K562 (cell line): ENCODE results near the gene LEMD3. TPM values are rescaled to one million over a fixed set of nuclear protein-coding genes. Genes with fewer than 3 reads are reported as not detected.

Experiments used
- CHD1 ChIP-seq: fragments of 200-600 bp; sonication (generic); IDR thresholded peaks from one replicate; pipeline ENCODE4 v1.6.1; 2012; ENCODE audit warnings: mild to moderate bottlenecking, moderate library complexity, low read length, inconsistent platforms
- CREBBP ChIP-seq: IDR thresholded peaks from one replicate; pipeline ENCODE4 v1.6.1; 2012; ENCODE audit warnings: low read depth, mild to moderate bottlenecking, control low read depth, inconsistent platforms, low read length
- GTF2E2 ChIP-seq: fragments of 200-800 bp; sonication (Bioruptor generic); IDR thresholded peaks from 2 replicates; pipeline ENCODE4 v1.6.1; 2016; ENCODE audit warnings: missing genetic modification characterization, missing compliant biosample characterization
- MEIS2 ChIP-seq: fragments of 450-650 bp; IDR thresholded peaks from 2 replicates; pipeline ENCODE4 v1.6.1; 2014; ENCODE audit warnings: mild to moderate bottlenecking; ENCODE audit not compliant: partially characterized antibody
- MGA ChIP-seq: fragments of 450-650 bp; IDR thresholded peaks from 2 replicates; pipeline ENCODE4 v1.6.1; 2016; ENCODE audit warnings: mild to moderate bottlenecking, moderate library complexity
- NCOA4 ChIP-seq: fragments of 450-650 bp; IDR thresholded peaks from 2 replicates; pipeline ENCODE4 v1.6.1; 2018; ENCODE audit warnings: mild to moderate bottlenecking; ENCODE audit not compliant: partially characterized antibody
- NCOA6 ChIP-seq: fragments of 450-650 bp; IDR thresholded peaks from 2 replicates; pipeline ENCODE4 v1.6.1; 2017; ENCODE audit warnings: mild to moderate bottlenecking
- NFXL1 ChIP-seq: fragments of 450-650 bp; formaldehyde crosslinking; IDR thresholded peaks from 2 replicates; pipeline ENCODE4 v1.4.0; 2021; ENCODE audit warnings: mild to moderate bottlenecking
- SNAPC5 ChIP-seq: fragments of 250-450 bp; sonication (Bioruptor Pico); IDR thresholded peaks from 2 replicates; pipeline ENCODE4 v1.8.0; 2021; ENCODE audit warnings: moderate library complexity, mild to moderate bottlenecking, inconsistent platforms
- SP1 ChIP-seq: sonication (generic); formaldehyde crosslinking; IDR thresholded peaks from 2 replicates; pipeline ENCODE4 v1.8.1; 2022; ENCODE audit warnings: mild to moderate bottlenecking, missing genetic modification reagents
- SREBF2 ChIP-seq: sonication (generic); formaldehyde crosslinking; IDR thresholded peaks from 2 replicates; pipeline ENCODE4 v1.4.0; 2020; ENCODE audit warnings: mild to moderate bottlenecking, missing genetic modification reagents
- YBX1 ChIP-seq: fragments of 450-650 bp; IDR thresholded peaks from 2 replicates; pipeline ENCODE4 v1.7.1; 2016; ENCODE audit warnings: mild to moderate bottlenecking
- ZKSCAN3 ChIP-seq: fragments of 250-450 bp; sonication (Bioruptor Pico); IDR thresholded peaks from 2 replicates; pipeline ENCODE4 v1.4.0; 2020
- polyA plus RNA-seq, 8 experiments: library from polyadenylated mRNA; depleted of rRNA in 4 of 8; stranded (reverse) in 5 of 8; unstranded in 3 of 8; fragments of >200 nt; fragmentation: Nextera tagmentation in 2 of 8; fragmentation: Illumina TruSeq in 1 of 8; extraction: Ambion mirVana in 2 of 8; extraction: Trizol in 1 of 8; gene quantifications; 2 replicates each; pipeline versions ENCODE4 v1.2.1 to v1.2.3, GENCODE V29; 2011 to 2014; ENCODE audit warnings: inconsistent platforms in 1 of 8, missing spikeins in 1 of 8
- total RNA-seq, 7 experiments: library from RNA; depleted of rRNA in 6 of 7; stranded (reverse); fragments of >200 nt in 6 of 7; fragmentation: Illumina TruSeq in 2 of 7; extraction: Trizol in 2 of 7; gene quantifications; 2 replicates each; pipeline versions ENCODE4 v1.2.1 to v1.2.3, GENCODE V29; 2011 to 2021; ENCODE audit warnings: low replicate concordance in 1 of 7
- TF ChIP-seq, protein P1 (sequence below): fragments of 450-650 bp; IDR thresholded peaks from 2 replicates; pipeline ENCODE4 v1.6.1; 2014; ENCODE audit warnings: low read depth, mild to moderate bottlenecking, moderate library complexity, borderline replicate concordance
- TF ChIP-seq, protein P2 (sequence below): sonication (generic); formaldehyde crosslinking; IDR thresholded peaks from 2 replicates; pipeline ENCODE4 v1.8.0; 2022; ENCODE audit warnings: mild to moderate bottlenecking, low read depth, missing genetic modification reagents

LEMD3 gene
- total and polyA plus RNA-seq, 9 of the 15 experiments (the other 6 are each of a cell fraction or from before 2014, with no cell fraction given), result 6.8 to 37.4 (median 17.2) TPM

DNA sequence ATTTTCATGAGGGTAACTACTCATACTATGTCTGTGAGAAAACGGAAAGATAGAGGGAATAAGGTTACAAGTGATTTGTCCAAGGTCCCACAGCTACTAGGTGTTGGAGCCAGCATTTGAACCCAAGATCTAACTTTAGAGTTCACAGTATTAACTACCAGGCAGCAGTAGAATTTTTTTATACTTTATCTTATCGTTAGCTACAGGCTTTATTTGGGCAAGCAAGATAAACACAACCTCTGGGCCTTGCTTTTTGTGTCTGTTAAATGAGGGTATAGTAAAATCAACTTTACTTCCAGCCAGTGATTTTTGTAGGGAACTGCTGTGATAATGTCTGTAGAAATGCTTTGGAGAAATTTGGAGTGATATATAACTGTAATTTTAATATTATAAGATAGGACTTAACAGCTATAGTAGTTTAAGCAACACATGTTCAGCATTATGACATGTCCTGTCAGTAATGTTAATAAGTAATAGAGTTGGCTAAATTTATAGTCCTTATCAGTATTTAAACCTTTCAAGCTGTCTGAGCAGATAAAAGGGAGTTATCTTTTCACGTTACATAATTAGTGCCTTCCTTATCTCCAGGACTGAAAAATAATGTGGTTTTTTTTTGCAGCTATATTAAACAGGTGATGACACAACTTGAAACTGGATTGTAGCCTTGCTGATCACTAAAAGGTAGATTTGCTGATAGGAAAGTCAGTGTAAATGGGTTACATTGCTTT, 12.8 kb downstream of the LEMD3 start (continued):
- TF ChIP-seq MGA (no peak), NFXL1 (CRISPR knock-in tag) (no peak), SP1 (no peak), SREBF2 (CRISPR knock-in tag) (no peak), GTF2E2 (tag) (no peak), ZKSCAN3 (CRISPR knock-in tag) (no peak), SNAPC5 (no peak), NCOA6 (no peak), CHD1 (no peak), NCOA4 (no peak), YBX1 (no peak), CREBBP (no peak), MEIS2 (peak; percentile 96)
- TF ChIP-seq, protein P1, sequence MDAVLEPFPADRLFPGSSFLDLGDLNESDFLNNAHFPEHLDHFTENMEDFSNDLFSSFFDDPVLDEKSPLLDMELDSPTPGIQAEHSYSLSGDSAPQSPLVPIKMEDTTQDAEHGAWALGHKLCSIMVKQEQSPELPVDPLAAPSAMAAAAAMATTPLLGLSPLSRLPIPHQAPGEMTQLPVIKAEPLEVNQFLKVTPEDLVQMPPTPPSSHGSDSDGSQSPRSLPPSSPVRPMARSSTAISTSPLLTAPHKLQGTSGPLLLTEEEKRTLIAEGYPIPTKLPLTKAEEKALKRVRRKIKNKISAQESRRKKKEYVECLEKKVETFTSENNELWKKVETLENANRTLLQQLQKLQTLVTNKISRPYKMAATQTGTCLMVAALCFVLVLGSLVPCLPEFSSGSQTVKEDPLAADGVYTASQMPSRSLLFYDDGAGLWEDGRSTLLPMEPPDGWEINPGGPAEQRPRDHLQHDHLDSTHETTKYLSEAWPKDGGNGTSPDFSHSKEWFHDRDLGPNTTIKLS, result no peak
- TF ChIP-seq, protein P2, sequence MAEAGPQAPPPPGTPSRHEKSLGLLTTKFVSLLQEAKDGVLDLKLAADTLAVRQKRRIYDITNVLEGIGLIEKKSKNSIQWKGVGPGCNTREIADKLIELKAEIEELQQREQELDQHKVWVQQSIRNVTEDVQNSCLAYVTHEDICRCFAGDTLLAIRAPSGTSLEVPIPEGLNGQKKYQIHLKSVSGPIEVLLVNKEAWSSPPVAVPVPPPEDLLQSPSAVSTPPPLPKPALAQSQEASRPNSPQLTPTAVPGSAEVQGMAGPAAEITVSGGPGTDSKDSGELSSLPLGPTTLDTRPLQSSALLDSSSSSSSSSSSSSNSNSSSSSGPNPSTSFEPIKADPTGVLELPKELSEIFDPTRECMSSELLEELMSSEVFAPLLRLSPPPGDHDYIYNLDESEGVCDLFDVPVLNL, result no peak
